Left cardiac atrium (tissue), 4 donors: Measurements from ENCODE around the gene TAF1D. TPM values are rescaled to one million over a fixed set of nuclear protein-coding genes. Genes with fewer than 3 reads are reported as not detected.

Experiments
- ATAC-seq, 2 donors: fragments of 200-7000 bp; cut with Tn5 transposase; one replicate each; pipeline ENCODE4 v1.9.1; 2020; ENCODE audit warnings: mild to moderate bottlenecking in 2 of 2, moderate library complexity in 2 of 2
- DNase-seq: peaks from one replicate; pipeline ENCODE4 v3.0.0-alpha.2; 2020
- intact Hi-C, 2 donors: fragments of 100-400 bp; cut with DNase I; formaldehyde crosslinking; loops; one replicate each; pipeline versions ENCODE4 v1.14.1 to v1.15.1; 2022 to 2023
- total RNA-seq, 2 donors: library from RNA; stranded (reverse); fragmentation: NEBNext Ultra II Directional; extraction: Animal tissue kit (Norgen Biotek cat#: 25700); gene quantifications; one replicate each; pipeline ENCODE4 v1.2.1, GENCODE V29; 2021
- donor health status: DM: no; HTN: yes; CAD: no.
- donor health status: DM: no; HTN: yes; CAD: no; lungs with severe emphysema.
- donor health status: DM: yes; HTN: yes; CAD: no.
- donor health status: Dilated cardiomyopathy.

TAF1D gene
- total RNA-seq, 2 donors from 2014 or later = 29.6 to 53.2 TPM

DNA sequence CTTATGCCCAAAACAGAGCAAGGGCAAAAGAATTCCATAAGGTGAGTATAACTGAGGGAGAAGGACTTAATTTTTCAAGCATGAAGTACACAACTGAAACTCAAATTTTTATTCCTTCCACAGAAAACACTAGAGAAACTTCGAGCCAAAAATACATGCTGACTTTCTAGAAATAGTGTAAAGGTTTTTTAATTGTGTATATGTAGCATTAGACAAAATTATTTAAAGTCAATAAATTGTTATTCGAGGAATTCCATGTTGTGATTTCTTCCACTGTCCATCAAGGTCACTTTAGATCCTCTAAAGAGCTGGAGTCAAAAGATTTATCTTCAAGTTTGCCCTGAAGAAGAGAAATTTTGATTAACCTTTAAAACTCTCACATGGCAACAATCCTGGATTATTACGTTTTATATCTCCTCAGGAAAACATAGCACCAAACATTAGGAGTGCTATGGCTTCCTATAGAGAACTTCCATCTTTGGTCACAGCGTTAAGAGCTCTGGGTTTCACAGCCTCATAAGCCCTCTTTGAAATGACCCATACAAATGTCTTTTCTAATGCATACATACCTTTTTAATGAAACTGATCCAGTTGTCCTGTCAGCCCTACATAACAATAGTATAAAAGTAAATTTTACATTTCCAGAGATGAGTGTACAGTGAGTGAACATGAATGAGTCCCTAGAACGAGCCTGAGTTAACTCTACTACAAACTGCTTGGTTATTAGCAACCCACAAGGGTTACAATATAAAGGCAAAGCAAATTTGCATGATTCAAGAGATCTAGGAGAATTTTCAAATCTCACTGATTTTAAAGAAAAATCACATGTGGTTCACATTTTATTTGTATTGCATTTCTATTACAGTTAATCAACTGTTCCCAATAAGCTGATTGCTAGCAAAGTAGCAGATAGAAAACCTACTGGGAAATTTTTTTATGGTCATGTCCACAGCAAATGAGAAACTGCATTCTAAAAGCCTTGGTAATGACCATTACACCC is 10.9 kb downstream of the TAF1D start:
- intact Hi-C loops = loop anchor here in 1 of 2 donors (5.0 kb wide), 1 partner anchor 63 kb away; no protein-coding TSS in a partner anchor
- ATAC-seq (no peak), DNase-seq (no peak)

- ATAC-seq (peak in 1 of 2 donors; percentile 17), DNase-seq (no peak)
- intact Hi-C loops = no loop called here
Observed at GRCh38 chr11:93729129-93729616, 12.1 kb downstream of the TAF1D start.

DNA sequence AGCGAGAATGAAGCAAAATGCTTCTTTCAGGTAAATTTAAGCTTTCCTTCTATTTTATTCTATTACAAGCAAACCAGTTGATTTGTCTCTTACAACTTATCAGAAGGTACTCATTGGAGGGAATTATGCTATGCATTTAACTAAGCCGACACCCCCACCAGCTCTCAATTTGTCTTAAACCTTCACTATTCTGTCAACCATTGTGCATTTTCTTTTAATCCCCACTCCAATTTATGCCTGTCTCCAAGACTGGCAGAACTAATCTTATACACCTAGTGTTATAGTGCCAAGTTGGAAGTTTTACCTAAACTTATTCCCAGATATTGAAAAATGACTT is 12.5 kb downstream of the TAF1D start:
- DNase-seq (no peak), ATAC-seq (no peak)
- intact Hi-C loops = no loop called here

DNA sequence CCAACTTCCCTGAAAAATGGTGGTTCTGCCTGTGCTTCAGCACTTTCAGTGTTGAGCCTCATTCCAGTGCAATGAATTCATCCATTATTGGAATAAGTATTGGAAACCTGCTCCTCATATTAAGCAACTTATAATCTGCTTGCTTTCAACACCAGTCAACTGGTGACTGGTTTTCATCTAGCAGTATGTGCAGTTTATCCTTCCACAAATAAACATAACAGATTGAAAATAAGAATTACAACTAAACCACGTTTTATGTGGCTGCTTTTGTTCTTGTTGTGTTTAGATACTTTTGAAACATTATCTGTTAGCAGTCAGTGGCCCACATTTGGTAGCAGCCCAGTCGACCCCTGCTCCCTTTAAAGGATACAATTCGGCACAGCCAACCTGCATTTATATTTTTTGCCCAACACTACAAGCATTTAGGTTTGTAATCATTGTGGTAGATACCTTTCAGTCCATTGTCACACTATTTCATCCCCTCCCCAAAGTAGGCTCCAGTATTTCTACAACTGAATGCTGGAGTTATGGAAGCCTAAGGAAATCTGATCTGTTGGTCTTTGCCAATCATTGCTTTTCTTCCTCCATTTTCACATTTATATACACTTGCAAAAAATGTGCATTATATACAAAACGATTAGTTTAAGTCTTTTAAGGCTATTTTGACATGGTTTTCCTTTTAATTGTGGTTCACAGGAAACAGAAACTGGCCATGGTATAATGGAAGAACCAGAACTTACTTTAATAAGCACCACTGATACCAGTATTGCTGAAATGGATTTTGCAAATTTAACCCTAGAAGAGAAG is 13.1 kb downstream of the TAF1D start:
- ATAC-seq = peak in 1 of 2 donors; percentile 30
- intact Hi-C loops = no loop called here
- no peak for DNase-seq

DNA sequence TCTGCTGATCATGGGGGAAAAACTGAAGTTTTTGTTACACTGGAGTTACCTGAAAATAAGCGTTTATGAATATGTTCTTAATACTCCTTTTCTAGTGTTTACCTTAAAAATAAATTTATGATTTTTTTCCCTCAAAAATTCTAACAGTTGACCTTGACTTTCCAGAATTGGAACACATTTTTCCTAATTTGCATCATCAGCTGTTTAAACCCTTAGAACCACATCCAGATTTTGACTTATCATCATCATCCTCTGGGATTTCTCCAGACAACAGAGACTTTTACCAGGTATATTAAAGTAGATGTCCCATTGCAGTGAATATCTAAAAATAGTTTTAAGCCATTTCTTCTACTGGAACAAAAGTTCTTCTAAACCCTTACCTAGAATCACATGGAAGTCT is 17.2 kb downstream of the TAF1D start:
- no peak for ATAC-seq
- intact Hi-C loops = no loop called here

GRCh38 chr11:93720522-93720921 is 20.8 kb downstream of the TAF1D start:
- ATAC-seq (no peak), DNase-seq (no peak)
- intact Hi-C loops = no loop called here

More for the DNA sequence above, 17.2 kb downstream of the TAF1D start:
- no peak for DNase-seq

- DNase-seq = no peak
- no peak for ATAC-seq
- intact Hi-C loops = no loop called here
Observed at GRCh38 chr11:93719310-93719709, 22.0 kb downstream of the TAF1D start.

GRCh38 chr11:93718057-93718563 is 23.2 kb downstream of the TAF1D start:
- intact Hi-C loops = no loop called here
- ATAC-seq (no peak), DNase-seq (no peak)

DNA sequence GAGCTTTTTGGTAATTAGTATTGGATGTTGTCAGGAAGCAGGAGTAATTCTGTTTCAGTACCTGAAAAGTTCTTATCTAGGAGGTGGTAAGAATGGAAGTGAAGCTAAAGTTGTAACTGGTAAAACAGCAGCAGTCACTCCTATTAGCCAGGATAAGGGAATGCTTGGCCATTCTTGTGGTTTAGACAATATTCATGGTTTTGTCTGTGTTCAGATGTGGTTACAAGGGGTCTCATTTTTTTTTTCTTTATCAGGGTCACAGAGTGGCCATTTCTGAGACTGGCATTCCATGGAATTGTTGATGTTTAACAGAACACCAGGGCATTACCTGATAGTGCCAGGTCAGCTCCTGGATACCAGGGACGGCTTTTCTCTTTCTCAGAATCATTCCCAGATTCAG is 23.8 kb downstream of the TAF1D start:
- no peak for DNase-seq
- intact Hi-C loops = no loop called here
- no peak for ATAC-seq

- DNase-seq (no peak), ATAC-seq (no peak)
- intact Hi-C loops = no loop called here
Observed at GRCh38 chr11:93715797-93716396, 25.4 kb downstream of the TAF1D start.

DNA sequence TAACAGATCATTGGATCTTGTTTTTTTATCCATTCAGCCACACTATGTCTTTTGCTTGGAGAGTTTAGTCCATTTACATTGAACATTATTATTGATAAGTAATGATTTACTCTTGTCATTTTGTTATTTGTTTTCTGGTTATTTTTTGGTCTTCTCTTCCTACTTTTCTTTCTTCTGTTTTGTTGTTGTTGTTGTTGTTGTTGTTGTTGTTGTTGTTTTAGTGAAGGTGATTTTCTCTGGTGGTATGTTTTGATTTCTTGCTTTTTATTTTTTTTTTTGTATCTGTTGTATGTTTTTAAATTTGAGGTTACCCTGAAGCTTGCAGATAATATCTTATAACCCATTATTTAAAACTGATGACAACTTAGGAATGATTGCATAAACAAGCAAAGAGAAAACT is 28.6 kb downstream of the TAF1D start:
- ATAC-seq (no peak), DNase-seq (no peak)
- intact Hi-C loops = no loop called here

DNA sequence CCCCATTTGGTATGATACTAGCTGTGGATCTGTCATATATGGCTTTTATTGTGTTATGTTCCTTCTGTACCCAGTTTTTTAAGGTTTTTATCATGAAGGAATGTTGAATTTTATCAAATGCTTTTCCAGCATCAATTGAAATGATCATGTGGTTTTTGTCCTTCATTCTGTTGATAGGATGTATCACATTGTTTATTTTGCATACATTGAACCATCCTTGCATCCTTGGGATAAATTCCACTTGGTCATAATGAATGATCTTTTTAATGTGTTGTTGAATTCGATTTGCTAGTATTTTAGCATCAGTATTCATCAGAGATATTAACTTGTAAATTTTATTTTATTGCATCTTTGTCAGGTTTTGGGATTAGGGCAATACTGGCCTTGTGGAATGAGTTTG is 31.1 kb downstream of the TAF1D start:
- no peak for DNase-seq
- ATAC-seq = no peak
- intact Hi-C loops = no loop called here

GRCh38 chr11:93704237-93704636 is 37.1 kb downstream of the TAF1D start:
- no peak for DNase-seq
- intact Hi-C loops = no loop called here
- no peak for ATAC-seq

- DNase-seq (no peak), ATAC-seq (peak in 1 of 2 donors; percentile 79)
- intact Hi-C loops = no loop called here
Observed at GRCh38 chr11:93700830-93701229, 40.5 kb downstream of the TAF1D start.

- ATAC-seq = no peak
- intact Hi-C loops = no loop called here
- DNase-seq = no peak
Observed at GRCh38 chr11:93697611-93698010, 43.7 kb downstream of the TAF1D start.

DNA sequence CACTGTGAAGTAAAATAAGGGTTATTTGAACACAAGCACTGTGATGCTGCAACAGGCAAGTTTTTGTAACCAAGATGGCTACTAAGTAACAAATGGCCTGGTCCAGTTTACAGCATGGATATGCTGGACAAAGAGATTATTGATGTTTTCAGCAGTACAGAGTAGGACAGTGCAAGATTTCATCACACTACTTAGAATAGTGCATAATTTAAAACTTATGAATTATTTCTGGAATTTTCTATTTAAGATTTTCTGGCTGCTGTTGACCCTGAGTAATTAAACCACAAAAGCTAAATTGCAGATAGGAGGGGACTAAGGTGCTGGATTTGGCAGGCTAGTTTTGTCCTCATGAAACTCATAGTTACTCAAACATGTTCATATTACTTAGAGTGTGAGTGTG is 46.7 kb downstream of the TAF1D start:
- intact Hi-C loops = no loop called here
- ATAC-seq (no peak), DNase-seq (no peak)

DNA sequence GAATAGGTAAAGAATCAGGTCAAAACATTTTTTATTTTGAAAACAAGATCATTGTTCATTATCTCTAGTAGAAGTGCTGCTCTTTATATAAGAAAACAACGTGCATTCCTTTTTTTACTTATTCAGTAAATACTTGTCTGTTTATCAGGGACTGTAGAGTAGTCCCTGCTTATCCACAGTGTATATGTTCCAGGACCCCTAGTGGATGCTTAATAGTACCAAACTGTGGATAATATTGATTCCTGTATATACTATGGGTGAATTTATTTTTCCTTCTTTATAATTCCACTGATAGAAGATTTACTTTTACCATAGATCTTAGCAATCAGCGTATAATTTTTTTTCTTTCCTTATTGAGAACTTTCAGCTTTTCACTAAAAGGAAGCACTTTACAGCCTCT is 47.2 kb downstream of the TAF1D start:
- no peak for ATAC-seq
- intact Hi-C loops = no loop called here
- no peak for DNase-seq

DNA sequence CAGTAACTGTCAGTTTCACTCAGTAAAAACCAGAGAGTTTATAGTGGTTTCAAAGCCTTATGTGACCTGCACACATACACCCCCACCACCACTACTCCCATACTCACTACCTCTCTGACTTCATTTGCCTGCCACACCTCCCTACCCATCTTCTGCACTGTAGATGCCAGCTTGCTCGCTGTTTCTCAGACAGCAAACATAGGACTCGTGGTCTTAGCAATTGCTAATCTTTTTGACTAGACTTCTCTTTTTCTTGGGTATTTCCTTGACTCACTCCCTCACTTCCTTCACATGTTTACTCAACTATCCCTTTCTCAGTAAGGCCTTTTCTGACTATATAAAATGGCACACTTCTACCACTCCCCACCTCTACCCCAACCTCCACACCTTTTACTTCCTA is 52.1 kb downstream of the TAF1D start:
- intact Hi-C loops = no loop called here
- DNase-seq (no peak), ATAC-seq (no peak)

- DNase-seq (no peak), ATAC-seq (peak; percentile 23 to 66)
- intact Hi-C loops = no loop called here
Observed at GRCh38 chr11:93686812-93687211, 54.5 kb downstream of the TAF1D start.

DNA sequence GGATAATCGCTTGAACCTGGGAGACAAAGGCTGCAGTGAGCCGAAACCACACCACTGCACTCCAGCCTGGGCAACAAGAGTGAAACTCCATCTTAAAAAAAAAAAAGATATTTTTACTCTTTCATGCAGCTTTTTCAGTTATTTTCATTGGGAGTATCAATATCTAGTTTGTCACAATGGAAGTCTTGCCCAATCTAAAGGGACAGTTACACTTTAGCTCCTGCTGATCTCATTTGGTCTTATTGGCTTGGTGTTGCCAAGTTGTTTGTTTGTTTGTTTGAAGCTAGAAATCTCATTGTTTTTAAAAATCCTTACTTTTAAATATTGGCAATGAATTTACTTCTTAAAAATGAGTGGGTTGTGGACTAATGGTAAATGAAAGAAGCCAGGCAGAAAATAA is 55.1 kb downstream of the TAF1D start:
- ATAC-seq (no peak), DNase-seq (no peak)
- intact Hi-C loops = no loop called here
